Upper lobe of left lung (tissue), 6 donors: ENCODE measurements around the gene AFTPH. TPM values are rescaled to one million over a fixed set of nuclear protein-coding genes. Genes with fewer than 3 reads are reported as not detected.

Source experiments
- ATAC-seq, 2 donors: fragments of 200-7000 bp; cut with Tn5 transposase; one replicate each; pipeline ENCODE4 v1.9.1; 2022; ENCODE audit warnings: mild to moderate bottlenecking in 2 of 2, moderate library complexity in 2 of 2; ENCODE audit not compliant: low FRiP score in 2 of 2
- DNase-seq, 2 donors: peaks; one replicate each; pipeline ENCODE4 v3.0.0-alpha.2; 2019 to 2020
- H3K27ac ChIP-seq, 4 donors: fragments of 200-600 bp; sonication (generic); one replicate each; pipeline ENCODE4 v1.5.1; 2016 to 2019
- H3K27me3 ChIP-seq, 4 donors: fragments of 200-600 bp; sonication (generic); one replicate each; pipeline ENCODE4 v1.5.1; 2017 to 2019
- H3K36me3 ChIP-seq, 4 donors: fragments of 200-600 bp; sonication (generic); one replicate each; pipeline ENCODE4 v1.5.1; 2016 to 2019
- H3K4me1 ChIP-seq, 4 donors: fragments of 200-600 bp; sonication (generic); one replicate each; pipeline ENCODE4 v1.5.1; 2018 to 2019
- H3K4me3 ChIP-seq, 4 donors: fragments of 200-600 bp; sonication (generic); one replicate each; pipeline ENCODE4 v1.5.1; 2017 to 2019; ENCODE audit warnings: mild to moderate bottlenecking in 2 of 4, moderate library complexity in 1 of 4
- H3K9me3 ChIP-seq, 4 donors: fragments of 200-600 bp; sonication (generic); one replicate each; pipeline ENCODE4 v1.5.1; 2018 to 2019
- CTCF ChIP-seq, 6 experiments: fragments of 450-650 bp in 4 of 6; fragments of 200-600 bp in 2 of 6; sonication (generic) in 2 of 6; IDR thresholded peaks; one replicate each; pipeline ENCODE4 v1.5.1; 2016 to 2019; ENCODE audit warnings: antibody characterized with exemption in 6 of 6
- EP300 ChIP-seq, 4 donors: sonication (generic); formaldehyde crosslinking; IDR thresholded peaks; one replicate each; pipeline ENCODE4 v1.5.1; 2017; ENCODE audit warnings: antibody characterized with exemption in 4 of 4, control low read depth in 2 of 4
- POLR2A ChIP-seq, 4 donors: fragments of 450-650 bp; IDR thresholded peaks; one replicate each; pipeline ENCODE4 v1.5.1; 2016 to 2017; ENCODE audit warnings: antibody characterized with exemption in 4 of 4, mild to moderate bottlenecking in 2 of 4
- POLR2AphosphoS5 ChIP-seq, 2 donors: sonication (generic); formaldehyde crosslinking; IDR thresholded peaks; one replicate each; pipeline ENCODE4 v1.5.1; 2017; ENCODE audit warnings: antibody characterized with exemption in 2 of 2
- WGBS, 2 donors: methylation state at CpG; one replicate each; pipeline ENCODE4 v1.1.5; 2017 to 2018; 5-methylcytosine and 5-hydroxymethylcytosine counted together
- total RNA-seq, 6 donors: library from RNA; depleted of rRNA in 4 of 6; stranded (reverse); fragments of >200 nt in 4 of 6; gene quantifications; one replicate each; pipeline versions ENCODE4 v1.1.0 to v1.2.1, GENCODE V29; 2016 to 2021
- donor health status: DM: no; HTN: no; CAD: no; lungs with moderate emphysema.
- donor health status: DM: no; HTN: yes; CAD: no; lungs with severe emphysema.

The AFTPH gene
- total RNA-seq, 6 donors from 2014 or later, result 21.5 to 72.9 (median 35.4) TPM

- ATAC-seq, result no peak
These were observed 71.5 kb downstream of the AFTPH start for GRCh38 chr2:64595397-64596176.

GRCh38 chr2:64598226-64598625, 74.1 kb downstream of the AFTPH start:
- DNase-seq (no peak), ATAC-seq (no peak)
- H3K36me3 ChIP-seq, result peaks cover 0 to 1% (median 0%) of the 10 kb centered on the region in 4 donors
- no peaks in the 10 kb centered on the region for H3K27me3 ChIP-seq
- TF ChIP-seq POLR2A (IDR thresholded peaks at IDR 0.05) (no peak), CTCF (IDR thresholded peaks at IDR 0.05) (no peak)
- no peaks in the 10 kb centered on the region for H3K9me3 ChIP-seq
- no peak overlapping the region for H3K27ac ChIP-seq
- peaks cover 0 to 3% (median 0%) of the 10 kb centered on the region in 4 donors for H3K4me1 ChIP-seq
- H3K4me3 ChIP-seq, result no peak overlapping the region
- WGBS, 2 donors, result 94 to 98% methylated on average over 6 of the region's 6 CpGs

More at GRCh38 chr2:64595397-64596176, 71.5 kb downstream of the AFTPH start:
- peaks cover 0 to 3% (median 0%) of the 10 kb centered on the region in 4 donors for H3K4me1 ChIP-seq
- H3K9me3 ChIP-seq, result no peaks in the 10 kb centered on the region
- H3K36me3 ChIP-seq, result peaks cover 6 to 19% (median 15%) of the 10 kb centered on the region in 4 donors
- no peaks in the 10 kb centered on the region for H3K27me3 ChIP-seq
- H3K27ac ChIP-seq, result no peak overlapping the region
- no peak for DNase-seq
- TF ChIP-seq CTCF (IDR thresholded peaks at IDR 0.05) (no peak), EP300 (IDR thresholded peaks at IDR 0.05) (no peak), POLR2A (IDR thresholded peaks at IDR 0.05) (no peak), POLR2AphosphoS5 (IDR thresholded peaks at IDR 0.05) (no peak)
- no peak overlapping the region for H3K4me3 ChIP-seq
- WGBS, 2 donors, result 49 to 56% methylated on average over 4 of the region's 4 CpGs

GRCh38 chr2:64599469-64599868, 75.3 kb downstream of the AFTPH start:
- H3K4me1 ChIP-seq, result peaks cover 0 to 3% (median 0%) of the 10 kb centered on the region in 4 donors
- H3K4me3 ChIP-seq, result no peak overlapping the region
- ATAC-seq (no peak), DNase-seq (no peak)
- TF ChIP-seq POLR2AphosphoS5 (IDR thresholded peaks at IDR 0.05), result no peak
- no peaks in the 10 kb centered on the region for H3K9me3 ChIP-seq
- no peaks in the 10 kb centered on the region for H3K27me3 ChIP-seq
- no peak overlapping the region for H3K27ac ChIP-seq
- 42 to 45% methylated on average over 3 of the region's 3 CpGs for WGBS, 2 donors
- H3K36me3 ChIP-seq, result no peaks in the 10 kb centered on the region

- no peak overlapping the region for H3K4me3 ChIP-seq
- WGBS, 2 donors, result 81 to 86% methylated on average over 8 of the region's 8 CpGs
- H3K27me3 ChIP-seq, result no peaks in the 10 kb centered on the region
- no peaks in the 10 kb centered on the region for H3K36me3 ChIP-seq
- H3K4me1 ChIP-seq, result peaks cover 0 to 3% (median 0%) of the 10 kb centered on the region in 4 donors
- DNase-seq, result no peak
- no peaks in the 10 kb centered on the region for H3K9me3 ChIP-seq
- H3K27ac ChIP-seq, result no peak overlapping the region
- no peak for ATAC-seq
- TF ChIP-seq POLR2A (IDR thresholded peaks at IDR 0.05) (no peak), EP300 (IDR thresholded peaks at IDR 0.05) (no peak), CTCF (IDR thresholded peaks at IDR 0.05) (no peak)
These were observed 77.1 kb downstream of the AFTPH start for GRCh38 chr2:64601034-64601754.

- ATAC-seq (no peak), DNase-seq (no peak)
- TF ChIP-seq POLR2AphosphoS5 (IDR thresholded peaks at IDR 0.05) (no peak), POLR2A (IDR thresholded peaks at IDR 0.05) (no peak), CTCF (IDR thresholded peaks at IDR 0.05) (no peak), EP300 (IDR thresholded peaks at IDR 0.05) (no peak)
These were observed 77.8 kb downstream of the AFTPH start for GRCh38 chr2:64601785-64602391.

More at GRCh38 chr2:64601785-64602391, 77.8 kb downstream of the AFTPH start:
- Histone ChIP-seq H3K9me3 (no peaks in the 10 kb centered on the region), H3K27ac (no peak overlapping the region), H3K36me3 (no peaks in the 10 kb centered on the region), H3K4me1 (peaks cover 0 to 8% (median 2%) of the 10 kb centered on the region in 4 donors), H3K27me3 (no peaks in the 10 kb centered on the region), H3K4me3 (no peak overlapping the region)
- 82 to 87% methylated on average over 11 to 12 of the region's 12 CpGs for WGBS, 2 donors
